OCI-M2 (cell line): ENCODE measurements around the gene PNMA8B.
"Not testable (repeated sequence)": the region's sequence is repeated elsewhere in the genome, so short reads cannot be mapped to it uniquely, and the experiment has no call there.

Source experiments
- DNase-seq: peaks from one replicate; lab custom pipeline; 2025; ENCODE audit not compliant: unreplicated experiment; lab: John Stamatoyannopoulos, UW

PNMA8B gene

DNA sequence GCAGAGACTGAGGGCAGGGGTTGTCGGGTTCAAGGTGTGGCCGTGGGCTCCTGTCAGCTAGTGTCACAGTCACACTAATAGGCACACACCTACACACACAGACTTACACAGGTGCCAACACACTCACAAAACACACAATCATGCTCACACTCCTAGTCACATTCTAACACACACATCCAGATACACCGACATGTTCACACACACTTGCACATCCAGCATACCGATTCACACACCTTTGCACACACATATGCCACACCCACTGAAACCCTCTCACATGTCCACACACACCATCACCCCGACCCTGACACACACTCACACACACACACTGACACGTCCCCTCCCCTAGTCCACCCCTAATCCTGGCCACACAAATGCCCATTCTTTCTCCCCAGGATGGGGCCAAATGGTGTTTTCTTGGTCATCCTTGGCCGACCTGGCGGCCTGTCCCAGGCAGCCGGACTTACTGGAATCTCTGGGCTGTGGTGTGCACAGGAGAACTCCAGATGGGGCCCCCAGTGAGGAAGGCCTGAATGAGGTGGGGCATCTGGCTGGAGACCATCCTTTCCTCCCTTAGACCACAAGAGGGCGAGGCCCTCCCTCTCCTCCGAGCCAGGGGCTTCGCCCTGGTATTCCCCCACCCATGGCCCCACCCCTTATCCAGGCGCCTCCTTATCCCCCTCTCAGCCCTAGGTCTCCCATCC, 19.1 kb upstream of the PNMA8B start:
- DNase-seq: no peak

DNA sequence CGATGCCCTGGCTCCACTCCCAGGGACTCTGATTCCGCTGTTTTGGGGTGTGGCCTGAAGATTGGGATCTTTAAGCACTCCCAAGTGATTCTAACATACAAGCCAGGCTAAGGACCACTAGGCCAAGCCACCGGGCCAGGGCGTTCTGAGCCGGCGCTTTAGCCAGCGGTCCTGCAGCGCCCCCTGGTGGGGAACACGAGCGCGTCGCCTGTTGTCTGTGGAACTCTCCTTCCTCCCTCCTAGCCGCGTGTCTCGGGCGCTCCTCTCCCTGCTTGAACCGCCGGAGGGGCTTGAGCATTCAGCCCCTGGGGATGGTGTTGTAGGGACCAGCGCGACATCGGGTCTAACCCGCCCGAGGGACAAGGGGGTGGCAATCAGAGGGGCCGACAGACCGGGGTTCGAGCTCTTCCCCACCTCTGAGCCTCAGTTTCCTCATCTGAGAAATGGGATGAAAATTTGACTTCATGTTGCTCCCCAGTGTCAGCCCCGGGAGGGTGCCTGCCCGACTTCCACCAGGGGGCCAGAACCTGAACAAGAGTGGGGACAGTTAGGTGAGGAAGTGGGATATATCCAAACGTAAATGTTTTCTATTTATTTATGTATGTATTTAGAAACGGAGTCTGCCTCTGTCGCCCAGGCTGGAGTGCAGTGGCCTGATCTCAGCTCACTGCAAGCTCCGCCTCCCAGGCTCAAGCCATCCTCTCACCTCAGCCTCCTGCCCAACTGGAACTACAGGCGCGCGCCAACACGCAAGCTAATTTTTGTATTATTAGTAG, 18.0 kb upstream of the PNMA8B start:
- DNase-seq: peak; percentile 36

DNA sequence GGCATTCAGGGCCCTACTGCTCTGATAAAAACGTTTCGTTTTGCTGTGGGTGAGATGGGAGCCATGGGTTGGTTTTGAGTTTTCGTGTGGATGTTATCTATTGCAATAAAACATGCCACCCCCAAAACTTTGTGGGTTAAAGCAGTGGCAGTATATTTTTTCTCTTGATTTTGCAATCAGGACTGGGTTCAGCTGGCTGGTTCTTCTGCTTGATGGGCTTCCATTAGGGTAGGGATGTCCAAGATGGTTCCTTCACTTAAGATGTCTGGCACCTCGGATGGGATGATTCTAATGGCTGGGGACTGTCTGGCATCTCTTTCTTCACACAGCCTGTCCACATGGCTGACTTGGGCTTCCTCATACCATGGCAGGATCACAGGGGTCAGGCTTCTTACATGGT, 15.6 kb upstream of the PNMA8B start:
- no peak for DNase-seq

DNA sequence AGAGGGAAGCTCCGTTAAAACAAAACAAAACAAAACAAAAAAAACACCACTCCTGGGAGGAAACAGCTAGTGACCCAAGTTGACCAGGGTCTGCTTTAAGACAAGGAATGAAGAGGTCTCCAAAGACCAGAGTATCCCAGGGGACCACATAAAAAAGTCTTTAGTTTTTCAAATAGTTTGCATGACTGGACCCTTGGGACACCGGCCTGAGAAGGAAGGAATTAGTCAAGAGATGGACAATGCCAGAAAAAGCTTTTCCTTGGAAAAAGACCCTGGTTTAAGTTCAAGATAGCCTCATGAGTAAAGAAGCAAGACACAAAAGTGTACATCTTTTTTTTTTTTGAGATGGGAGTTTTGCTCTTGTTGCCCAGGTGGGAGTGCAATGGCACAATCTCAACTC, 12.5 kb upstream of the PNMA8B start:
- no peak for DNase-seq

DNA sequence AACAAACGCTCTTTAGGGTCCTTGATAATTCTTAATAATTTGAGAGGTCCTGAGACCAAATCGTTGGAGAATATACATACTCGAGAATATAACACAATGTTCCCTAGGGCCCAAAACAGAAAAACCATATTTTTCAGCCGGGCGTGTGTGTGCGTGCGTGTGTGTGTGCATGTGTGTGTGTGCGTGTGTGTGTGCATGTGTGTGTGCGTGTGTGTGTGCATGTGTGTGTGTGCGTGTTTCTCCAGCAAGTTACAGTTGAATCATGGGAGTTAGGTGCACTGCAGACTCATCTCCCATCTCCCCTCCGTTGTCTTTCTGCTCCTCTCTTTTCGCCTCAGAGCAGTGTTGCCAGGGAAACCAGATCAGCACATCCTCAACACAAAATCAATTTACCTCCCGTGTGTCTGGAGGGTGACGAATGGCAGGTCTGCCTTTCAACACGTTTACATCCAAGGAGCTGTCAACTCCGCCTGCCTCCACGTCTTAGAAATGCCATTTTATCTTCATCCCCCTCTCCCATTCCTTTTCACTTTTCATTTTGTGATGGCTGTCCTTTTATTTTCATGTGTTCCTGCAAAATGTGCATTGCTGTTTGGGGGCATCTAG, 8.3 kb upstream of the PNMA8B start:
- no peak for DNase-seq

DNA sequence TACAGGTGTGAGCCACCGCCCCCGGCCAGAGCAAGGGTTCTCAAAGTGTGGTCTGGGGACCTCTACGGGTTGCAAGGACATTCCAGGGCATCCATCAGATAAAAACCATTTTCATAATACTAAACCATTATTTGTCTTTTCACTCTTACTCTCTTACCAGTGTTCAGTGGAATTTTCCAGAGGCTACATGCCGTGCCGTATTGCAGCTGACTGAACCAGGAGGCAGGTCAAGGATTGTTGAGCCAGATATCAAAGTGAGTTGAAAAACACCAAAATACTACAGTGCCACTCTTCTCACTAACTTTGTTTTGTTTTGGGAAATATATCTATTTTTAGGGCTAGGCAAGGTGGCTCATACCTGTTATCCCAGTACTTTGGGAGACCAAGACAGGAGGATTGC, 7.2 kb upstream of the PNMA8B start:
- no peak for DNase-seq

DNA sequence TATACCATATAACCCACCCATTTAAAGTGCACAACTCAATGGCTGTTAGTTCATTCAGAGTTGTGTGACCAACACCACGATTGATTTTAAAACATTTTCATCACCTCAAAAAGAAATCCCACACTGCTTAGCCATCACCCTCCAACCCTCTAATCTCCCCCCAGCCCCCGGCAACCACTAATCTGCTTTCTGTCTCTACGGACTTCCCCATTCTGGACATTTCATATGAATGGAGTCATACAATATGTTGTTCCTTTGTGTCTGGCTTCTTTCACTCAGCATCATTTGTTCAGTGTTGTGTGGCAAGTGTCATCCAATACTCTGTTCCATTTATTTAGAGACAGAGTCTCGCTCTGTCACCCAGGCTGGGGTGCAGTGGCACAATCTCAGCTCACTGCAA, 4.0 kb upstream of the PNMA8B start:
- no peak for DNase-seq

DNA sequence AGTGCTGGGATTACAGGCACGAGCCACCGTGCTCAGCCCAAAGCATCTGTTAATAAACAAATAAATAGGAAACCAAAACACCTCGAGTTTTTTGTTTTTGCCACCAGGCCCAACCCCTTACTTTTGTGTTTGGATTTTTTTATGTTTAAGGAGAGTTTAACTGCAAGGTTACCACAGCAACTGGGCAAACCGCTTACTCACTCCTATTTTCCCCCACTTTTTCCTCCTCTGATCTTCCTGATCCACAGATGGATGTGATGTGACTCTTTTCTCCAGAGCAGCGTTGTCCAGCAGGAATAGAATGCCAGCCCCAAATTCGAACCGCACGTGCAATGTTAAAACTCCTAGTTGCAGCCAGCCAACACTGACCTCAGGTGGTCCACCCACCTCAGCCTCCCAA, 2.1 kb upstream of the PNMA8B start:
- DNase-seq: no peak

DNA sequence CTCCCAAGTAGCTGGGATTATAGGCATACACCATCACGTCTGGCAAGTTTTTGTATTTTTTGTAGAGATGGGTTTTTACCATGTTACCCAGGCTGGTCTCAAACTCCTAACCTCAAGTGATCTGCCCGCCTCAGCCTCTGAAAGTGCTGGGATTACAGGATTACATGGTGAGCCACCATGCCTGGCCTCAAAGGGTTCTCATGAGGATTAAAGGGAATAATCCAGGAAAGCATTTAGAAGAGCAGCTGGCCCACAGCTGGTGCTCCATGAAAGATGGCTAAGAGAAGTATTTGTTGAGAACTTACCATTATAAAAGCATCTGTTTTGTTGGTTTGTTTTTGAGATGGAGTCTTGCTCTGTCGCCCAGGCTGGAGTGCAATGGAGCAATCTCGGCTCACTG, 1.2 kb upstream of the PNMA8B start:
- DNase-seq: not testable (repeated sequence)

DNA sequence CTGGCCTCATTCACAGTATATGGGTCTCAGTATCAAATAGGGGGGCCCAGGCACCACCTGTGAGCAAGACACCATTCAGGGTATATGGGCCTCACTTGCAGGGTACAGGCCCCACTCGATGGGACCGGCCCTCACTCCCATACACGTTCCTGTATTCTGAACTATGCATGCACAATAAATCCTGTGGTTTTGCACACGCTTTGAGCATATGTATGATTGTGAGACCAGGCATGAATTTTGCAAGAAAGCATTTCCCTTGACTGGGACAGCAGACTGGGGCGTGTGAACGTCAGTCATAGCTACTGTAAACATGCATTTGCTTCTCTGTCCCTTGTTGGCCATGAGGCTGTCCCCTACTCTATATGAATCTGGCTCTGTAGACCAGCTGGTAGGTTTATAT, 637 bp upstream of the PNMA8B start:
- no peak for DNase-seq

DNA sequence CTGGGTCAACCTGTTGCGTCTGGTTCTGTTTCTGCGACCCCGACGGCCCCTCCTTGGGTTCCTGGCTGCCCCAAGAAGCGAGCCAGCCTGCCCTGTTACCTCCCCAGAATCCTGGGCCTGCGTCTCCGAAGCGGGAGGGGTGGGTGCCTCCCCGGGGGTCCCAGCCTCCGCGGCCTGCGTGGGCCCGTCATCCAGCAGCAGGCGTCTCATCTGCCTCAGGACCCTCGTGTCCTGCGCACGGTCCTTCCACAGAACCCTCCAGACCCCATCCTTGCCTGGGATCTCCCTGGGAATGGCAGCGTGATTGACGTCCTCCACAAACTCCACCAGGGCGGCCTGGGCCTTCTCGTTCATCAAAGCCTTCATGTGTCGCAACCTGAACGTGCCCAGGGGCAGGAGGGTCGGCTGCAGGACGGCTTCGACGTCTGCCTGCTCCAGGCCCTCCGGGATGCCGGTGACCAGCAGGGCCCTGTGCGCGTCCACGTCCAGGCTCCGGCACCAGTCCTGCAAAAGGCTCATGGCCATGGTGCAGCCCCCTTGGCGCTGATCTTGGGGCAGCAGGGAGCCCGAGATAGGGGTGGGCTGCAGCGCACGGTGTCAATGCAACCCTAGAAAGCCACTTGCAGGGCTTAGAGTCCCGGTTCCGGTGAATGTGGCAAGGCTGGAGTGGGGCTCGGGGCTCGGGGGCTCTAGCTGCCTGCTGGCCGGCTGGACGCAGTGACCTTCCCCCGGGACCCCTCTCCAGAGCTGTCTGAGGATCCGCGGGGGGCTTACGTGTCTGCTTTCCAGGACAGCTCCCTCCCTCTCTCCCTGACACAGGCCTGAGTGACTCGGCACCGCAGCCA, 504 bp downstream of the PNMA8B start:
- DNase-seq: no peak

DNA sequence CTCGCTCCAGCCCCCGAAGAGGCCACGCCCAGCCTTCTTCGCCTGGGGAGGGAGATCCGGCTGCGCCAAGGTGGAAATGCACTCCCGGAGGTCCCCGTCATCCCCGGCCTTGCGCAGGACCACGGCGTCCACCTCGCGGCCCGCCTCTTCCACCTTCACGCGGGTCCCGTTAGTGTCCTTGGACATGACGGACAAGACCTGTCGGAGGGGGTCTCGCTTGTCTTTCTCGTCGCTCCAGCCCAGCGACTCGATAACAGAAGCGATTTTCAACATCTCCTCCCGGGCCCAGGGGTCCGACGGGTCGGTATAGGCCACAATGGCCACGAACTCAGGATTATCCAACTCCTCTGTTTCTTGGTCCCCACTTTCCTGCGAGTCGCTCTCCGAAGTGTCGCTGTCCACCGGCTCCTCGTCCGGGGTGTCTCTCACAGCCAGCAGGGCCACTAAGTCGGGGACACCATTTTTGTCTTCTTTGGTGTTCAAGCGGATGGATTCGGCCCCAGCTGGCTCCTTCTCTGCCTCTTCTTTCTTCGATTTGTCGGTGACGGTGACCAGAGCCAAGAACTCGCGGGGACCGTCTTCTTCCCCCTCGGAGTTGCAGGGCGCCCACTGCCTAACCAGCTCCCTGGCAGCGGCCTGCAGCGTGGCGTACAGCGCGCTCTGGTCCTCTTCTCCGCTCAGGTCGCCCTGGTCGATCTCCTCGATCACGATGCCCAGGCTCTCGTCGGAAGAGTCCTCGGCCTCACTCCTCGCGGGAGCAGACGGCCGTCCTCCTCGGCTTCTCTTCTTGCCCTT, 1.3 kb downstream of the PNMA8B start:
- no peak for DNase-seq

DNA sequence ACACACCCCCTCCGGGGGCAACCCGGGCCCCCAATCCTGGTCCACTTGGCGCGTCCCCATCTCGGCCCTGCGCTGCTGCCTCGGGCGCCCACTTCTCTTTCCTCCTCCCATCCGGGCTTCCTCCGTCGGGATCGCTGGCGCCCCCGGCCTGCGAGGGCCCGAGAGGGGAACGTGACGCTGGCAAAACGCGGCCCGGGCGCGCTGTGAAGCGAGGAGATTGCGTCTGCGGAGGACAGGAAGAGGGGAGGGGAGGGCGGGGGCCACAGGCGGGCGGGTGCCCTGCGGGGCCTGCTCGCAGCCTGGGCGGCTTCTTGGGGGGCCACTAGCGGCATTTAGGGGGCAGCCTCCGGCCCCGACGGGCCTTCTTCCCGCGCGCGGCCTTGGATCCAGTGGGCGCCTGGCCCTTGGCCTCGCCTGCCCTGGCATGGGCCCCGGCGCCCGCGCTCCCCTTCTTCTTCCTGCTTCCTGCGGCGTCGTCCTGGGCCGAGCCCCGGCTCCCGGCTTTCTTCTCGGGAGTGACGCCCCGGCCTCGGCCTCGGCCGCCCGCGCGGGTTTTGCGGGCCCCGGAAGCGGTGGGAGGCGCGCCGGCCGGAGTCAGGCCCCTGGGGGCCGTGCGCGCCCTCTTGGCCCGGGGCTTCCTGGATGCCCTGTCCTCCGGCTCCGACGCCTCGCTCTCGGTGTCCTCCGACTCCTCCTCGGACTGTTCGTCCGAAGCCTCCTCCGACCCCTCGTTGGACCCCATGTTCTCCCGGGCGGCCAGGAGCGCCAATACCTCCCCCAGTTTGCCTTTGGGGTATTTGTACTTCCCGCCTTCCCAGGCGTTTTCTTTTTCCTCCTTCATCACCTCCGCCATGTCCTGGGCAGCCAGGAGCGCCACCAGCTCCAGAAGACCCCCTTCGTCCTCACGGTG, 2.2 kb downstream of the PNMA8B start:
- no peak for DNase-seq

DNA sequence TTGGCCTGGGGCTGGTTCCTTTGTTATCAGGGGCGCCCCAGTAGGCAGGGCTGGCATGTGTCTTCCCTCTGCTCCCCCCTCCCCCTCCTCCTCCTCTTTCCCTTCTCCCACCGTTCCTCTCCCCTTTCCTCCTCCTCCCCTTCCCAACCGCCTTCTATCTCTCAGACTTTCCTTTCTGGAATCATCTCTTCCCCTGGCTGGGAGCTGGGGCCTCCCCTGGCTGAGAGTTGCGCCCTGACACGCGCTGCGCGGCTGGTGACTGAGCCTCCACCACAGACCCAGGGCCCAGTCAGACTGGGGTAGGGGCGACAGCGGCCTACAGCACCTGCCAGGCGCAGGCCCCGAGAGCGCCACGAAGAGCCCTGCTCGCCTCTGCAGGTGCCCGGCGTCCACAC, 2.8 kb downstream of the PNMA8B start:
- no peak for DNase-seq

DNA sequence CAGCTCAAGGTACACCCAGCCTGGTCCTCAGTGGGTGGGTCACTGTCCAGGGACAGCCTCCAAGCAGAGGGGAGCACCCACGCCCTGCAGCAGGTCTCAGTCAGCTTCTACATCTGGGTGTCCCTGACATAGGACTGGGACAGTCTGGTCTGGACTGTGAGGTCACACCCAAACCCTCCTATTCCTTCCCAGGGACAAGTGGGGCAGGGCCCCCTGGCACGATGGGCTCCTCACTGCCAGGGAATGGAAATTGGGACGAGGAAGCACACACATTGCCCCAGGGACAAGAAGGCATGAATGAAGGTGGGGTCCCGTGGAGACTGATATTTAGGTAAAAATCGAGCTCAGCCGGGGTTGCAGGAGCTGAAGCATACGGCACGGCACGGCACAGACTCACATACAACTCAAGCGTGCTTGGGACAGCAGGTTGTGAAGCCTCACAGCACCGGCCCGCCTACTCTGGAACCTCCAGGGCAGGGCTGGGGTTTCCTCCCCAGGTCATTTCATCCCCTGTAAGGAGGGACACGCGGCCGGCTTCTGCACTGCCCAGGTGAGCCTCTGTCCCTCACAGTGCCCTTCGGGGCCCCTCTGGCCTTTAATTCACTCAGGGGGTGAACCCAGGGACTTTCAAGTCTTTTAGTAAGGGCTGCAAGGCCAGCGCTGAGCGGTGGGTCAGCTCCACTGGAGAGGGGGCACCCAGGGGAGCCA, 3.5 kb downstream of the PNMA8B start:
- DNase-seq: no peak

DNA sequence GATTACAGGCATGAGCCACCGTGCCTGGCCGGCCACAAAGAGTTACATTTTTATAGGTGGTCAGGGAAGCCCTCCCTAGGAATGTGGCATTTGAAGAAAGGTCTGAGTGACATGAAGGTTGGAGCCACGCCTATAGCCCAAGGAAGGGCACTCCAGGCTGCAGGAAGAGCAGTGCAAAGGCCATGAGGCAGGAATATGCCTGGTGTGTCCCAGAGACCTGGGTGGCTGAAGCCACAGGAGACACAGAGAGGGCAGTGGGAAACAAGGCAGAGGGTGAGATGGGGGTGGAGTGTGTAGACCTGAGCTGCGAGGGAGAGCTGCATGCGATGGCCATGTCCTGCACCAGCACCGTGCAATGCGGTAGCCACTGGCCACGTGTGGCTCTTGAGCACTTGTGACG, 4.9 kb downstream of the PNMA8B start:
- no peak for DNase-seq

DNA sequence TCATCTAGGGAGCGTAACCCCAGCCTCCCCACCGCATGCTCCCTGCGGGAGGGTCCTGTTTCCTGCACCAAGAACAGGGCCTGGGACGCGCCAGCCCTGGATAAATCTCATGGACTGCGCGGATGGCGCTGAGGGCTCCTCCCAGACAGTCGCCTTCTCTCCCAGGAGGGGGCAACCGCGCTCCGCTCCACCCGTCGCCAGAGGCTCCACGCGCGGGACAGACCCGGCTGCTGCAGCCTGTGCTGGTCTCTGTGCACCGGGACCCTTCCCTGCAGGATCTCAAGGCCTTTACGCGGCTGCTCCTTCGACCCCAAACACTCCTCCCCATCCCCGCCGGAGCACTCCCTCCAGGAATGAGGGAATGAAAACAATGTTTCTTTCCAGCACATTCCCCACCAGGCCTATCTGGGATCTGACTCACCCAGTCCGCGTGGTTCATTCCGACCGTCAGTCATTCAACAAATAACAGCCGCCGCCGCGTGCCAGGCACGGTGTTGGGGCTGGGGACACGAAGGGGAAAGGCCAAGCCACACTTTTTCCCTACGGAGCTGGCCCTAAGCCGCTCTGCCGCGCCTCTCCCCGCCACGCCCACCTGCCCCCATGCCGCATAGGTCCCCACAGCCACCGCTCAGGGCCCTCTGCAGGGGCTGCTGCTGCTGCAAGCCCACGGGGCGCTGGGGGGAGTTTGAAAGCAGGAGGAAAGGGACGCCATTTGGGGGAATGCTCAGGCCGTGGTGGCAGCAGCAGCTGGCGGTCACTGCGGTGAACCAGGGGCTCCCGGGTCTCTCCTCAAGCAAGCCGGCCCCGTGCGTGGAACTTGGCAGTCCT, 6.0 kb downstream of the PNMA8B start:
- DNase-seq: no peak

DNA sequence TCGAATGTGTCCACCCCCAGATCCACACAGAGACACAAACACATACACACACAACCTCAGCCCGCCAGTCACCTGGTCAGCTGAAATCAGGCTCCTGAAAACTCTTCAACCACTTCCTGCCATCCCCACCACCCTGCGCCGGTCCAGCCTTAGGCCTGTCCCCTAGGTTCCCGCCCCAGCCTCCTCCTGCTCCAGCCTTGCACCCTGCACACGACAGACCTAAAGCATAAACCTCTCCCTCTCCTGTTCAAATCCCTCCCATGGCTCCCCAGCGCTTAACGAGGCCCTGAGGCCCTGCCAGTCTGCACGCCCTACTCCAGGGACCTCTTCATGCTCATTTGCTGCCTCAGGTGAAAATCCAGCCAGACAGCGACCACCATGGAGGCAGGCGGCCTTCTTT, 7.1 kb downstream of the PNMA8B start:
- no peak for DNase-seq
